HG03196 (cell line): ENCODE measurements around the gene PTPRN2.
"Not testable (repeated sequence)": the region's sequence is repeated elsewhere in the genome, so short reads cannot be mapped to it uniquely, and the experiment has no call there.

Experiments used
- ATAC-seq: cut with Tn5 transposase; IDR thresholded peaks from one replicate; pipeline ENCODE4 v1.9.1; 2021; ENCODE audit not compliant: unreplicated experiment

PTPRN2 gene

GRCh38 chr7:158424011-158424410, 163.6 kb downstream of the PTPRN2 start:
- no peak for ATAC-seq

- ATAC-seq: no peak
Observed at GRCh38 chr7:158422887-158423560, 164.6 kb downstream of the PTPRN2 start.

GRCh38 chr7:158422196-158422886, 165.3 kb downstream of the PTPRN2 start:
- ATAC-seq: no peak

GRCh38 chr7:158421361-158421760, 166.3 kb downstream of the PTPRN2 start:
- no peak for ATAC-seq

GRCh38 chr7:158420591-158421340, 166.9 kb downstream of the PTPRN2 start:
- ATAC-seq: no peak

GRCh38 chr7:158419238-158419785, 168.3 kb downstream of the PTPRN2 start:
- ATAC-seq: no peak

- not testable (repeated sequence) for ATAC-seq
Observed at GRCh38 chr7:158418395-158418794, 169.2 kb downstream of the PTPRN2 start.

GRCh38 chr7:158416283-158416933, 171.2 kb downstream of the PTPRN2 start:
- no peak for ATAC-seq

GRCh38 chr7:158415316-158415715, 172.3 kb downstream of the PTPRN2 start:
- ATAC-seq: no peak

- ATAC-seq: no peak
Observed at GRCh38 chr7:158414486-158414961, 173.1 kb downstream of the PTPRN2 start.

GRCh38 chr7:158414002-158414401, 173.6 kb downstream of the PTPRN2 start:
- ATAC-seq: no peak

GRCh38 chr7:158411232-158411950, 176.2 kb downstream of the PTPRN2 start:
- ATAC-seq: no peak

GRCh38 chr7:158410720-158411119, 176.9 kb downstream of the PTPRN2 start:
- no peak for ATAC-seq

GRCh38 chr7:158409816-158410330, 177.8 kb downstream of the PTPRN2 start:
- ATAC-seq: no peak

GRCh38 chr7:158409120-158409519, 178.5 kb downstream of the PTPRN2 start:
- ATAC-seq: no peak

- no peak for ATAC-seq
Observed at GRCh38 chr7:158408318-158408920, 179.2 kb downstream of the PTPRN2 start.

- ATAC-seq: no peak
Observed at GRCh38 chr7:158407581-158408317, 179.9 kb downstream of the PTPRN2 start.

GRCh38 chr7:158406801-158407200, 180.8 kb downstream of the PTPRN2 start:
- ATAC-seq: no peak

GRCh38 chr7:158406364-158406763, 181.3 kb downstream of the PTPRN2 start:
- ATAC-seq: no peak
